ENCODE data around the gene SYNE3. TPM values are rescaled to one million over a fixed set of nuclear protein-coding genes. Genes with fewer than 3 reads are reported as not detected.

Gene SYNE3
- total RNA-seq, 1 donor from 2014 or later: 5.9 TPM

DNA sequence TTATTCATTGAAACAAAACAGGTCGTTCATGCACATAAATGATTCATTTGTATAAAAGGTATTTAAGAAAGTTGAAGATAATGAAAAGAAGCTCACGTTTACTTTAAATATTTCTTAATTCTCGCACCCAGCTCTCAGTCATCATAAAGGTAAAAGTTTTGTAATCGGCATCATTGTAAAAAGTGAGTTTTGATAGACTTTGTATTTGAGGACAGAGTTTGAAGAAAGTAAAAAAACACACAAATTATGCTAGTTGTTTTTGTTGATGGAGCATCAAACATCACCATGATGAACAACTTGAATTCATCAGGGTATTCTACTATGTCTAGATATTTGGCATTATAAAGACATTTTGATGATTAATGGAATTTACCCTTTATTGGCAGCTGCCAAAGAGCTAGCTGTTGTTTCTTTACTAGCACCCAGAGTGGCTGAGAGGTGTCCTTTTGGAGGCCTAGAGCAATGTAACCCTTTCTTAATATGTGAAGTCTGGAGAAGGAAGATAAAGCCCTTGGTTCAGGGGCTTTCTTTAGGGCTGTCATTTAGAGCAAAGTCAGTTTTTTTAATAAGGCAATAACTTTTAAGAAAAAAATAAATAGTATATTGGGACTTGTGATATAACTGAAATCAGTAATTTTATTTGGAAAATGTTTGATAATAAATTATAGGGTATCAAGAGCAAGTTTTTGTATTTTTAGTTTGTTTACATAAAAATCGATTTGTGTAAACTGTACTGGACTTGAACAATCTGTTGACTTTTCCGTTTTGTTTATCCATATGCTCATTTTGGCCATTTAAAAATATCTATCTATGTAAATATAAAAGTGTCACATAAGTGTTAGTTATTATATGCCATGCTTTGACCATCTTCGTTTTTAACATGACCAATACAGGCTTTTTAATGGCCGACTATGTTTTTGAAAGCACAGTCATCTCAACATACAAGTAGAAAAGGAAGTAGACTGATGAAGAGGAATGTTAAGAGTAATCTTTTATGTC, 25.8 kb upstream of the SYNE3 start:
- DNase-seq (ENCODE audit: low read depth): no peak

DNA sequence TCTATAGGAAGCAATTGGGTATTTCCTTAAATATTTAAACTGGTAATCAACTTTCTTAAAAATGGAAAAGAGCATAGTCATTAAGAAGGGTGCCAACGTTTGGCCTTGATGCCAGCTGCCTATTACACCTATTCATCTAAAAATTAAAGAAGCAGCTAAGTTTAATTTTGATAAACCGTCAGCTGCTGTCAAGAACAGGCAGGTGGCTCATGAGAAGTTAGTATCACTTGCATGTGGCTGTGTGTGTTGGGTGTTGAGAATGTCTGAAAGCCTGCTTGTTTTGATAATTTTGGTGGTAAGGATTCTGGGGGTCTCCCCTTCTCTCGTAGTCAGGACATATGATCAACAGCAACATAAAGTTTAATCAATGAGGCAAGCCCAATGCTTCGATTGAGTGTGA, 24.9 kb upstream of the SYNE3 start:
- no peak for DNase-seq (ENCODE audit: low read depth)

DNA sequence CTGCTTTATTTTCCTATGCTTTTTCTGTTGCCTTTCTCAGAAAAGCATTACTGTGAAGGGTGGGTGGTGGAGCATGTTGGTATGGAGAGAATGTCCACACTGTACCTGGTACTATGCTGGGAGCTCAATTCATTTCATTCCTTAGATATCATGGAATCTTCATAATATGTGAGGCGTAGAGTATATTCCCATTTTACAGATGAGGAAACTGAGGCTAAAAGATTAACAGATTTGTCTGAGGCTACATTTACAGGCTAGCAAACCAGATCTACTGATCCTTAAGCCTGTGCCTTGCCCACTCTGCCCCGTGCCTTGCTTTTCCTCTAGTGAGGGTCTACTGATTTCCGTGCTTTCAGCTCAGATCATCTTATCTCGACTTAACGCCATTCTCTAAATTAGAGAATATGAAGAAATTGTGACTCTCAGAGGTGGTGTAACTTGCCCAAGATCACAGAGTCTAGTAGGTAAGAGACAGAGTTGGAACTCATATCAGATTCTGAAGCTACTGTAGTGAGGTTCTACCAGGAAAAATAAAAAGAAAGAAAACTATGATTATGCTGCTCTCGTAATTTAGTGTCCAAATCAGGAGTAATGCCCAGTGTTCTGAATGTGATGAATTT, 23.9 kb upstream of the SYNE3 start:
- no peak for DNase-seq (ENCODE audit: low read depth)

DNA sequence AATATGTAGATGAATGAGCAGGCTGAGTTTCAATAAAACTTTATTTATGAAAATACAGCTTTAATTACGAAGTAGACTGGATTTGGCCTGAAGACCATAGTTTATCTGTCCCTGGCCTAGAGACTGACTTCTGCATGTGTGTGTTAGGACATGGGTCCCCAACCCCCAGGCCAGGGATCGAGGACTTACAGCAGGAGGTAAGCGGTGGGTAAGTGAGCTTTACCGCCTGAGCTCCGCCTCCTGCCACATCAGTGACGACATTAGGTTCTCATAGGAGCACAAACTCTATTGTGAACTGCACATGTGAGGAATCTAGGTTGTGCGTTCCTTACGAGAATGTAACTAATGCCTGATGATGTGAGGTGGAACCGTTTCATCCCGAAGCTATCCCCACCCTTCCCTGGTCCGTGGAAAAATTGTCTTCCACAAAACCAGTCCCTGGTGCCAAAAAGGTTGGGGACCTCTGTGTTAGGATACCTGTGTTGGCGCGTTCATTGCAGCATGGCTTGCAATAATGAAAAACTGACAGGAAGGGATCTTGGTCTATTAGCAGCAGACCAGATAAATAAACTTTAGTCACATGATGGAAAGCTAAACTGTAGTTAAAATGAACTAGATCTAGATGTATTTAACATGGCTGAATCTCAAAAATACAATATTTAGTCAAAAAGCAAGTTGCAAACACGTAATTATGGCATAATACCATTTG, 22.5 kb upstream of the SYNE3 start:
- DNase-seq (ENCODE audit: low read depth): no peak

DNA sequence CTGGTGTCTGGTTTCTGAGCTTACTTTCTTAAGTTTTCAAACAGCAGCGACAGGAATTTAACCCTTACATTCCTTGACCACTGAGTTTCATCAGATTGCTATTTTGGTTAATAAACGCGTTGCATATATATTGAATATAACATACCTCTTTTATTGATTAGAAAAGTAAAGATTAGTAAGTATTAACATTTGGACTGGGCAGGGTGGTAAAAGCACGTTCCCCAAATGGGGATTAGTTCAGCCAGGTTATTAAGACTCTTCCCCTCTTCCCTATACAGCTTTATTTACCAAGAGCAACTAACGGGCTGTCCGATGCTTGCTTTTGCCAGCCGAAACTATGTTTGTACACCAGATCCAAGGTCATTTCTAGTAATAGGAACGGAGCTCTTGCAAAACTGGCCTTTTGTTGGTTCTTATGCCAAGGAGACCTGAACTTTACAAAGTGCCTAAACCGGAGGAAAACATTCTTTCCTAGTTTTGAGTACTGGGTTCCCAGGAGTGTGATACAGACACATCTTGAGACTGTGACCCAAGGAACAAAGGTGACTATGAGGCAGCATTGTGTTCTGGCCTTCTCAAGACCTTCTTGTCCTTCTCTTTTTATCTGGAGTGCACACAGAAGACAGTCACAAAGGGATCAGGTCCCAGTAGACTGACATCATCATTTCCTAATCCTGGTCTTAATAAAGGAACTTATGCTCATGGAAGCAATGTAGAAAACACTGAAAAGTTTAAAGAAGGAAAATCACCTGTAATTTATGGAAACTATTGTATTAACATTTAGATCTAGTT, 21.0 kb upstream of the SYNE3 start:
- no peak for DNase-seq (ENCODE audit: low read depth)

DNA sequence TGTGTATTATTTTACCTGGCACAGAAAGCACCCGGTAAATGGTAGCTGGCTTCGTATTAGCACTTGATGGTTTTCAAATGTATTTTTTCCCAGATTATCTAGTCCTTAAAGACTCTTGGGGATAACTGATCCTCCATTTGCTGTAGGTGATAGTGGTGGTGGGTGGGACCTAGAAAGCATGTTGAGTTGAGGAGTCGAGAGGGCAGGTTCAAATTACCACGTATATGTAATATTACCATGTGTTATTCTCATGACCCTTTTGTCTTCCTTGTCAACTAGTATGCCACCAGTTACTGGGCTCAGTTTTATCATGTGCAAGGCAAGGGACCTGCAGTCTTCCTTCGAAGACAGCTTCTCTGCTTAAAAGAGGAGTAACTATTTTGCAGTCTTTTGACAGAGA, 20.2 kb upstream of the SYNE3 start:
- DNase-seq (ENCODE audit: low read depth): no peak

DNA sequence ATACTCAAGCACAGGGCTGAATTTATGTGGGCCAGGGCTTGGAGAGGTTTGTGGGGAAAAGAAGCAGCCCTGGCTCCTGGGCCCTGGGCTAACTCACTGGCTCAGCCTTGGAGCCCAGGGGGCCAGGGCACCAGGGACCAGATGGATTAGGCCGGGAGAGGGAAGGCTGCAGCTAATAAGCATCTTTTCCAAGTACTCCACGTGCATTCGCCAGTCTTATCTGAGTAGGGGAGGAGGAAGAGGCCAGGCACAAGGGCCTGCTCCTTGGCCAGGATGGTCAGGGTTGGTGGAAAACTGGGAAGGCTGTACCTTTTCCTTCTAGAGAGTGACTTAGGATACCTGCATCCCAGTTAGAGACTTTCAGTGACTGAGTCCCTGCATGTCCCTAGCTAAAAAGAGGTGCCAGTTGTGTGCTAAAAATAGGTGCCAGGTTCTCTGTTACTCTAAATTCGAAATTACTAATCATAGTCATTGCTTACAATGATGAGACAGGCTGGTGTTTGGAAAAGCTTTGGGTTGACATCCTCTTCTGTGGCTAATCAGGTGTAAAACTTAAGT, 19.7 kb upstream of the SYNE3 start:
- DNase-seq (ENCODE audit: low read depth): no peak

DNA sequence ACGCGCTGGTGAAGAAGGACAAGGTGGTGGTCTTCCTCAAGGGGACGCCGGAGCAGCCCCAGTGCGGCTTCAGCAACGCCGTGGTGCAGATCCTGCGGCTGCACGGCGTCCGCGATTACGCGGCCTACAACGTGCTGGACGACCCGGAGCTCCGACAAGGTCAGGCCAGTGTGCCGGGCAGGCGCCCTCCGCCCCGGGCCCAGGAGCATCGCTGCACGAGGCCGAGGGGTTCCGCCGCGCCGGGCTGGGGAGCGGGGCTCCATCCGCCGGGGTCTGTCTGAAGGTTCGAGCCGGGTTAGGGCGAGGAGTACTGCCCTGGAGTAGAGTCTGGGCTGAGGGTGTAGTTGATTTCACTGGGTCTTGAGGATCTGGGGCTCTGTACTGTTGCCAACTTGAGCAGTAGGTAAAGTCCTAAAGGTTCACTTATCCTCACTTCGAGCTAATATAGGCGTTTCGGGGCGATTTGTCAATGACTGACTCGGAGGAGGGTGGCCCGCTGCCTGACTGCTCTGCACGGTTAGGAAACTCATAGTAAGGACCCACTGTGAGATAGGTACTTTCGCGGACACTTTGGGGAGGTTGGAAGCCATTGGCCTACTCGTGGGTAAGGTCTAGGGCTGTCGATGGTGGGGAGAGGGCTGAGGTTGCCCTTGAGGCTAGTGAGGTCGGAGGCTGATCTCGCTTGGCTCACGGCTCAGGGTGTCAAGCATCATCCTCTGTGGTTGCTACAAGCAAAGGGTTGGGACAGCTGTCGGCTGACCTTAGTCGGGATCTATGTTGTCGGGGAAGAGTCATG, 19.0 kb upstream of the SYNE3 start:
- peak; percentile 78 for DNase-seq (ENCODE audit: low read depth)

DNA sequence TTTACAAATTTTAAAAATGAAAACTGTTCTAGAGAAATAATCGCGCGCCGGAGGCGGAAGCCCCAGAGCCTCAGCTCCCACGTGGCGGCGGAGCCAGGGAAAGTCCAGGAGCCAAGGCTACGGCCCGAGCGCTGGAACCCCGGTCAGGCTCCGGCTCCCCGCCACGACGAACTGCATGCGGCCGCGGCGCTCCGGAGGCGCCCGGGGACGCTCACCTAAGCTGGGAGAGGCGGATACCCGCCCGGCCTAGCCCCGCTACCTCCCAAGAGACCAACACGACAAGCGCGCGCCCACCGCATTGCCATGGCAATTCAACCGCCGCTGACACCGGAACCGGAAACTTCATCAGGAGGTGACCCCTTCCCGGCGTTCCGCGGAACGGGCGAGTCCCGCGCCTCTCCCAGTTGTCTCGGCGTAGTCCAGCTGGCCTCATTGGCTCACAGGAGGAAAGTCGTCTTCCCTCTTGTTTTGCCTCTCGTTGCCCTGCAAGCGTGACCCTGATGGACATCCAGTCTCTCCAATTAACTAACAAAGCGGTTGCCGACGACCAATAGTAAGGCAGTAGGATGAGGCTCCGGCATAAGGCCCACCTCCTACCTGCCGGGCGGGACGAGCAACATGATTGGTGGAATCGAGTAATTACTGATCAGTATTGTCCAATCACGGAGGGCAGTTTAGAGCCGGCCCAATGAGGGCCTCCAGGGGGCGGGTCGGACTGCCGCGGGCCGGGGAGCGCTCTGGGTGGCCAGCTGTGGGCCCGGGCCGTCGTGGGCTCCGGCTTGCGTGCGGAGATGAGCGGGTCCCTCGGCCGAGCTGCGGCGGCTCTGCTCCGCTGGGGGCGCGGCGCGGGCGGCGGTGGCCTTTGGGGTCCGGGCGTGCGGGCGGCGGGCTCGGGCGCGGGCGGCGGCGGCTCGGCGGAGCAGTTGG, 18.1 kb upstream of the SYNE3 start, which contains the start of gene GLRX5:
TSS of gene GLRX5 (plus strand) at position 752 of the 927 bp plus-strand sequence. CDS start at position 792, 40 bp downstream.
- peak; percentile 100 for DNase-seq (ENCODE audit: low read depth)

DNA sequence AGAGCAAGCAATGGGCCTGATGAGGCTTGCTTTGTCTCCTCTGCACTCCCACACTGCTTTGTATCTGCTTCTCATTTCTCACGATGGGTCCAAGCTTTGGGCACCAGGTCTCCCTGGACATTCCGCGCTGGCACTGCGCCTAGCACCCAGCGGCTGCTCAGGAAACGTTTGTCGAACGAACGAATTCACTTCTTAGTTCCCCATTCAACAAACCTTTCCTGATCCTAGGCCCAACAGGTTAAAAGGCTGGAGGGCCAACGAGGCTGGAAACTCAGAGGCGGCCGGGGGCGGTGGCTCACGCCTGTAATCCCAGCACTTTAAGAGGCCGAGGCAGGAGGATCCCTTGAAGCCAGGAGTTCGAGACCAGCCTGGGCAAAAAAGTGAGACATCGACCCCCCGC, 17.4 kb upstream of the SYNE3 start:
- no peak for DNase-seq (ENCODE audit: low read depth)

DNA sequence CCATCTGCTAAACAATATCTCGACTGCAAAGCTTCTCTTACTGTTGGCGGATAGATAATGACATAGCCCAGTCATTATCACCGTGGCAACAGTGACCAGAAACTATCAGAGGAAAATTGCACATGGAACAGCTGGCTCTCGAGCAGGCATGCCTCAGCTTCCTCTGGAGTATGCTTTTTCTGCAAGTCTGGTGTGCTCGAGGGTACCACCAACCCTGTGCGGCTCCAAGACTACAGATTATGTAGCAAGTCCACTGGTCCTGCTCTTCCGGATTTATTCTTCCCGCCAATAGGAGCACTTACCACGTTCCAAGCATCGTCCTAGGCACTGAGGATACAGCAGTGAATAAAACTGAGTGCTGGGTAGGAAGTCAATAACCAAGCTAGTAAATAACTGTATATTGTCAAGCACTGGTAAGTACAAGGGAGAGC, 17.0 kb upstream of the SYNE3 start:
- DNase-seq (ENCODE audit: low read depth): peak; percentile 59

DNA sequence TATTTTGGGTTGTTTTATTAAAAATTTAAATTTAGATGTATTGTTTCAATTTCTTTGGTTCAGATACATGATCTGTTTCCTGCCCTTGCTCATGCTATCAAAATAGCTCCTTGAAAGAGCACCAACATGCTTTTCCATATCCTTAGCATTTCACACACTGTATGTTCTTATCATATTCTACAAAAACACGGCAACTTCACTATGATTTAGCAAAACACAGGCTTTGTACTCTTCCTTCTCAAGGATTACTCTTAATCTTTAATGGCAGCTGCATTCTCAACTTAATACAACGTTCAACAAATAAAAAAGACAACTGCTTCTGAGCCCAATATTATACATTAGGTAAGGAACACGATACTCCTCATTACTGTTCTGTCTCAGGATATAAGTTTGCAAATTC, 15.5 kb upstream of the SYNE3 start:
- no peak for DNase-seq (ENCODE audit: low read depth)

DNA sequence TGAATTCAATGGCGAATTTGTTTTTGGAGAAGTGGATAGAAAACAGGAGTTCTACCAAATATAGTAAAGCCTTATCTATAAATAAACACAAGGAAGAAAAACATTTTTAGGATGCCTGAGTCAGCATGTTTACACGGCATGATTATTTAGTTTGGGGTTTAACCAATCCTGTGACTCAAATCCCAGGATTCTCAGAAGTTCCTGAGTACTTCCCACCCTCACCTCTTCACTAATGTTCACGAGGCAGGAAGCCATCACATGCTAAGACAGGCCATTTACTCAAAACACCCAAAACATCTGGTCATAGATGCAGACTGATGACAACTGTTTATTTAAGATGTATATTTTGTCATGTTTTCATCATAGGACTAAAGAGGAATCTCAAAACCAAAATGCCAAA, 15.0 kb upstream of the SYNE3 start:
- DNase-seq (ENCODE audit: low read depth): peak; percentile 42

DNA sequence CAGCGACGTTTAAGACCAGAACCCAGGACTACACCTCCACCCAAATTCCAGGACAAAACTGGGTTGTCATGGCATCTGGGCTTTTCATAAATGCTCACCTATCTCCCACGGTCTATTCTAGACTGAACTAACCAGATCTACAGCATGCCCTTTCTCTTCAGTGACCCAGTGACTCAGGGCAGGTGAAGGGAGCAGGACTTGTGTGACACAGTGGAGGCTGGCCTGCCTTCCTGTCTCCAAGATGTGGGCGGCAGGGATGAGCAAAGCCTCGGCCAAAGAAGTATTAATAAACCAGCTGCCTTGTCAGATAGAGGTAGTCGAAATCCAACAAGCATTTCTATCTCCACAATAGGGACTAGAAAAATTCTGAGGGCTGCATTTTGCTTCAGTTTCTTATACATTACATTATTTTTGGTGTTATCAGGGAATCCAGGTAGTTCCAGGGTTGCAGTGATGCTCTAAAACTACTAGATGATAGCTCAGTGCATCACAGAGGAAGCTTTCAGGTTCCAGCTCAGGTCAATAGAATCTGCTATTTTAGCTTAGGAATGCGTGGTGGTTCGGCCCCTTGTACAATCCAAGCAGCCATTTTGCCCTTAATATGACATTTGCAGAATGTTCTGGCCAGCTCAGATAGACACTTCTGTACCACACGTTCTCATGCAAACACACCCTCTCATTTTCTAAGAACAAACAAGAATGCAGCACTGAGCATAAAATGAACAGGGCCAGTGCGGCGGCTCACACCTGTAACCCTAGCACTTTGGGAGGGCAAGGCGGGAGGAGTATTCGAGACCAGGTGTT, 14.2 kb upstream of the SYNE3 start:
- DNase-seq (ENCODE audit: low read depth): no peak

DNA sequence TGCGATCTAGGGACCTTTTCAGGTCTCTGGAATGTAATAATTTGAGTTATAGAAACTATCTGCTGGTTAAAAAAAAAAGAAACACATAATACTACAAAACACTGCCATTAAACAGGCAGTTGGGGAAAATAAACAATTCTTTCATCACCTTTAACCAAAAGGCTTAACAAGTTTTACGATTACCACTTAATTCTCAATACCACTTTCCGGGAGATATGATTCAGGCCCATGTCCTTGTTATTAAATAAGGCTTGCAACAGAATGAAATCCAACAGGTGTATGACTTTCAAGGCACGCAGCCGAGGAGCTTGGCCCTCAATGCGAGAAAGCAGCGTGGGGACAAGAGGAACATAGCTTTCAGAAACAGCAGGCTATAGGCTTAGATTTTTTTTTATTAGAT, 12.8 kb upstream of the SYNE3 start:
- DNase-seq (ENCODE audit: low read depth): no peak

DNA sequence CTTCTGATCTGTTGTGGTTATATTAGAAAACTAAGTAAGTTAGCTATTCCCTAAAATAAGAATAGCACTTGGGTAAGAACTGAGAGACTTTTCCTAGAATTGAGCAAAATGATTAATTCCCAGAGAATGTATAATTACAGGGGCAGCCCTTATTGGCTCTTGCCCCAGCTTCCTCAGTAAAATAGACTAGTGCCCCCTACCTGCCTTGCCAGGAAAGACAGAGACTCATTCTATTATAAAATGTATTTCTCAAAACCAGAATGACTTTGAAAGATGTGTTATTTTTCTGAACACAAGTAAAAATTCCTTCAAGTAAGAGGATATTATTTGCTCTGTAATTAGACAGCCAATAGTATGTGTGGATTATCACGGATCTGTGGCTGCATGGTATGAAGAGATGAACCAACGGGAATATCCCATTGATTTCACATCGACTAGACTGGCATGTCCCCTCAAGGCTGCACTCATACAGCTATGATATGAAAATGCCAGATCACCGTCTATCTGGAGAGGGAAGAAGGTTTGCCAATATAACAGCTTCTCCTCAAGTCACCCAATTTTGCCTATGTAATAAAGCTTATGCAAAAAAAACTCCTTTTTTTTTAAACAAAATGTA, 11.0 kb upstream of the SYNE3 start:
- DNase-seq (ENCODE audit: low read depth): peak; percentile 66

Measured in myocyte (in vitro differentiated cells).